ENCODE data around the gene CTAG1A.
"Not testable (repeated sequence)": the region's sequence is repeated elsewhere in the genome, so short reads cannot be mapped to it uniquely, and the experiment has no call there.

The CTAG1A gene

DNA sequence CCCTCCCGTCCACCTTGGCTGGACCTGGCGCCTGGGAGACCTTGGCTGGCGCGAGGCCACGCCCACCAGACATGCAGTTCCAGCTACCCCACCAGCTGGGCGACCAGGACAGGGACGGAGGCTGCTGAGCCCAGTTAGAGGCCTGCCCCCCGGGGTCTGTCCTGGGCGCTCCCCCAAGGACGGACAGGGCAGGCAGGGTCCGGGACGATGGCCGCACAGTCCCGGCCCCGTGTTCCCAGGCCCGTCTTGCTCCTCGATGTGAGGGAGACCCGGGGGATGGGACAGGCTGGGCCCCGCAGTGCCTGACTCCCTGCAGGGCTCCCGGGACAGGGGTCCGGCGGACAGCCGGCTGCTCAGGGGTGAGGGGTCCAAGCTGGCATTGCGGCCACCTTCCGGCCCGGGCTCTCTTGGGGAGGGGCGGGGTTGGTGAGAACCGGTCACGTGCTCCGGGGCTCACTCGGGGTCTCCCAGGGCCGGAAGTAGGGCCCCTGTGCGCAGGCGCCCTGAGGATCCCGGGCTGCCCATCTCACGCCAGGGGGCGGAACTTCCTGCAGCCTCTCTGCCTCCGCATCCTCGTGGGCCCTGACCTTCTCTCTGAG, at the start of gene CTAG1A:
Gene CTAG1A (plus strand): TSS at position 549 of the 599 bp plus-strand sequence. CDS start 74 bp downstream, outside the sequence.
- not testable (repeated sequence) for DNase-seq

DNA sequence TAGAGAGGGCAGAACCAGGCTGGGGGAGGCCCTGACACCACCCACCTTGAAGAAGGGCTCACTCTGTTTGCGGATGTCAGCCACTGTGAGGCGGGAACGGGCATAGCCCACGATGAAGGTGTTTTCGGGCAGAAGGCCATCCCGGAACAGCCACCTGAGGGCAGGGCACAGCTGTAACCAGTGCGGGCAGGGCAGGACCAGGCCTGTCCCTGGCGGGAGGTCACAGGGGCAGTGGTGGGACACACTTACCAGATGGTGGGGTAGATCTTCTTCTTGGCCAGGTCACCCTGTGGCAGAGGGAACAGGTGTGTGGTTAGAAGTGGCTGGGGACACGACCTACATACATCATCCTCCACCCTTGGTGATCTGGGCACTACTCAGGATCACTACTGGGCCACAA, 49.0 kb upstream of the CTAG1A start:
- DNase-seq: no peak

DNA sequence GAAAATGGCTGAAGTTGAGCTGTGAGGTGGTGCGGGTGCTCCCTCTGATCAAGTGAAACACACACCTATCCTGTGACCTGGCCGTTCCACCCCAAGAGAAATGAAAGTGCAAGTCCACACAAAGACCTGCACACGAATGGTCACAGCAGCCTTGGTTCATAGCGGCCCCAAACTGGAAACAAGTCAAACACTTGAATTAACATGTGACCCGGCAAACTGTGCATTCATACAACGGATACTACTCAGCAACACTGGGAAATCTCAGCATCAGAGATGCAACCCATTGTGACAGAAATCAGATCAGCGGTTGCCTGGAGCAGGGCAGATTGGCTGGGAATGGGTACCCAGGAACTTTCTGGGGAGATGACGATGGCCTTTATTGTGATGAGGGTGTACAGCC, 45.9 kb upstream of the CTAG1A start:
- DNase-seq: no peak

DNA sequence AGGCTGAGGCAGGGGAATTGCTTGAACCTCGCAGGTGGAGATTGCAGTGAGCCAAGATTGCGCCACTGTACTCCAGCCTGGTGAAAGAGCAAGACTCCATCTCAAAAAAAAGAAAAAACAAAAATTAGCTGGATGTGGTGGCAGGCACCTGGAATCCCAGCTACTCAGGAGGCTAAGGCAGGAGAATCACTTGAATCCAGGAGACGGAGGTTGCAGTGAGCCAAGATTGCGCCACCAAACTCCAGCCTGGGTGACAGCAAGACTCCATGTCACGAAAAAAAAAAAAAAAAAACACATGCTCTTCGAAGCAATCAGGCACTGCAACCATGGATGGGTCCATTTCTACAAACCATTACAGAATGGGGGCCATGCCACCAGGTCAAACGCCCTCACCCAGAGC, 44.6 kb upstream of the CTAG1A start:
- DNase-seq: not testable (repeated sequence)

DNA sequence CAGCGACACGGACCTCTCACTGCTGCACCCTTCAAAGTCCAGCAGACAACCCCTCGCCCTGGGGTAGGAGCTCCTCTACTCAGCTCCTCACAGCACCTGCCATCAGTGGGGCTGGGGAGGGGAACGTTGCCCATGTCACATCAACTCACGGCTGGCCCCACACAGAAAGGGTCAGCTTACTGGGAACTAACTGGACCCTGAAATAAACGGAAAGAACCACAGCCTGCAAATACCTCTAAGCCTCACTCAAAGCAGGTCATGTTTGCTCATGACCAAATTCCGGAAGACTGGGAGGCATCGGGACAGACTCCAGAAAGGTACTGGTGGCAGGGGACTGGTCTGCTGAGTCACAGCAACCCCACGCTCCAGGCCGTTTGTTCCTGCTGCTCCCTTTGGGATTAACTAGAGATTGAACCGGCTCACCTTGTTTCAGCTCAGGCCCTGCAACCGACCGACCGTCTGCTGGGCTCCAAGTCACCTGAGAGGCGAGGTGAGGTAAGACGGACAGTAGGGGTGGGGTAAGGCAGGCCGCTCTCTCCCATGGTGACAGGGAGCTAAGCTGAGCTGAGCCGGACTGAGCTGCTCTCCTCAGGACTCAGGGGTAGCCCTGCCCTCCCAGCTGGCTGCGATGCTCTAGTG, 43.9 kb upstream of the CTAG1A start:
- no peak for DNase-seq

DNA sequence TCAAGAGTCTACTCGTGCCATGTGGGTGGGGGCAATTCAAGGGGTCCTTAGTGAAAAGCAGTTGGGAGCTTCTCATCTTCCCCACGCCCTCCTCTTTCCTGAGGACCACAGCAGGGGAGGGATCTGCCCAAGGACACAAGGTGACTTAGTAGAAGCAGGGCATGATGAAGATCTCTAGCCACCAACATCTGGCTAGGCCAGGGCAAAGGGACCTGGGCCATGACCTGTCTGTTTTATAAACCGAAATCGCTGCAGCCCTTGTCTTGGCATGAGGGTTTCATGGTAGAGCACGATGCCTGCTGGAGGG, 43.4 kb upstream of the CTAG1A start:
- DNase-seq: no peak

DNA sequence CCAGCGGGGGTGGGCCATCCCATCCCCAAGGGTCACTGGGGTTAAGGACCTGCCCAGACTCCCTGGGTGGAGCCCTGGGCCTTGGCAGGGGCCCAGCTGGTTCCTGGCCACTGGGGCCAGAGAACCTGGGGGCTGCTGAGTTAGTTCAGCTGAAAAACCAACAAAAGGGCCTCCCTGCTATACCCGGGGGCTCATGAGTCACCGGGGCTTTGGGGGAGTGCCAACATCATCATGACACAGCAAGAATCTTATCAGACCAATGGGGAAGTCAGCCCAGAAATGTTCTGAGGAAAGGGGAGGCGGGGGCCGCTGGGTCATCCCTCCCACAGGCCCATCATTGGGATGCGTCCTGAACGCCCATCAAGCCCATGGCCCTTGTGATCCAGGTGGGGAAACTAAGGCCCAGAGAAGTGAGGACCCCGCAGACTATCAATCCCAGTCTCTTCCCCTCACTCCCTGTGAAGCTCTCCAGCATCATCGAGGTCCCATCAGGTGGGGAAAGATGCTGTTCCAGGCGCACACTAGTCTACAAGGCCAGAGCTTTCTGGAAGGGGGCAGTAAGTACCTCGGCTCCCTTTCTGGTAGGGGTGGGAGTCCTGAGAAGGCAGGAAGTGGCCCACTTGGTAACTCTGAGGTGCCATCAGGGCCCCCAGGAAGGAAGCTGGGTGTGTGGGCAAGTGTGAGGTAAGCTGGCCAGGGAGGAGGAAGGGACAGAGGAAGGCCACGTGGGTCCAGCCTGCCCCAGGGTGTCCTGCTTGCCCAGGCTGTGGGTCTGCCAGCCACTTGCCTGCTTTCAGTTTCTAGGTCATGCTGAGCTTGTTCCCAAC, 42.8 kb upstream of the CTAG1A start:
- DNase-seq: no peak

DNA sequence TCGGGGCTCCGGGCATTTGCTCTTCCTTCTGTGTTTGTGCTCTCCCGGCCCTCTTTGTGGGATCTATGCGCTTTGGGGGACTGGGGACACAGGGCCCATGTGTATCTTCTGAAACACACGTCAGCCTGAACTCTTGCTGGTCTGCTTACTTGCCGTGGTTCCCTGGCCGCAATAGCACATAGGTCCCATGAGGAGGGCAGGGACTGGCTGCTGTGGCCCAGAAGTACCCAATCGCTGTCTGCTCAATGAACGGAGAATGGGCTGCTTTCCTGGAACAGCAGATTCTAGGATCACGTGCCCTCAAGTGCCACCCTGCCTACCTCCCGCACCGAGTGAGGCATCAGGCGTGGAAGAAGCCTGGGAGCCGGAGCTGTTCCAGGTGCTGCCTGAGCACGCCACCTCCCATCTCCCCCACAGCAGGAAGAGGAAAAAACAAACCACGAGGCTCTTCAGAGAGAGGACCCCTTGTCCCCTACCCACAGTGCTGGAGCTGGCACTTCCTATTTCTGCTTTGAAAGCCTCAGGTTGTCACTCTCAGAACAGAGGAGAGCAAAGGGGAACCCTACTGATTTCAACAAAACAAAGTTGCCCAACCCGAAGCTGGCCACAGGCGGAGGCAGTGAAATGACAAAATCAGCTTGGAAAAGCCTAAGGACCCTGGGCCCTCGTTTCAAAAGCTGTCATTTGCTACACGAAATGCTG, 42.1 kb upstream of the CTAG1A start:
- no peak for DNase-seq

DNA sequence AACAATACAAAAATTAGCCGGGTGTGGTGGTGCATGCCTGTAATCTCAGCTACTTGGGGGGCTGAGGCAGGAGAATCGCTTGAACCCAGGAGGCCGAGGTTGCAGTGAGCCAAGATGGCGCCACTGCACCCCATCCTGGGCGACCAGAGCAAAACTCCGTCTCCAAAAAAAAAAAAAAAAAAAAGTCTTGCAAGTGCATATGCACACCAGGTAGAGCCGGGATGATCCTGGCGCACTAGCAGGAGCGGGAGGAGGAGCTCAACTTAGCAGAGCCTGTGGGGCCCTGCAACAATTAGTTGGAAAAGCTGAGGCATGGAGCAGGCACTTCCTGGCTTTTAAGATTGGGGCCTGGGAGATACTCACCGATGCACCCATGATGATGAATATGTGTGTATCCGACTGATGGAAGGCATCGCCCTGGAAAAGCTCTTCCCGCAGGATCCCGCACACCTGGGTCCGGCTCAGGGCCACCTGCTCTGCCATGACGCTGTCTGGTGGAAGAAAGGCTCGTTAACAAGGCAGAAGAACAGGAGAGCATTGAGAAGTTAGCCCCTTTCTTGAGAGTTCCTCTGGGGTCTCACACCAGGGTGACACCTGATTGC, 39.2 kb upstream of the CTAG1A start:
- DNase-seq: no peak

DNA sequence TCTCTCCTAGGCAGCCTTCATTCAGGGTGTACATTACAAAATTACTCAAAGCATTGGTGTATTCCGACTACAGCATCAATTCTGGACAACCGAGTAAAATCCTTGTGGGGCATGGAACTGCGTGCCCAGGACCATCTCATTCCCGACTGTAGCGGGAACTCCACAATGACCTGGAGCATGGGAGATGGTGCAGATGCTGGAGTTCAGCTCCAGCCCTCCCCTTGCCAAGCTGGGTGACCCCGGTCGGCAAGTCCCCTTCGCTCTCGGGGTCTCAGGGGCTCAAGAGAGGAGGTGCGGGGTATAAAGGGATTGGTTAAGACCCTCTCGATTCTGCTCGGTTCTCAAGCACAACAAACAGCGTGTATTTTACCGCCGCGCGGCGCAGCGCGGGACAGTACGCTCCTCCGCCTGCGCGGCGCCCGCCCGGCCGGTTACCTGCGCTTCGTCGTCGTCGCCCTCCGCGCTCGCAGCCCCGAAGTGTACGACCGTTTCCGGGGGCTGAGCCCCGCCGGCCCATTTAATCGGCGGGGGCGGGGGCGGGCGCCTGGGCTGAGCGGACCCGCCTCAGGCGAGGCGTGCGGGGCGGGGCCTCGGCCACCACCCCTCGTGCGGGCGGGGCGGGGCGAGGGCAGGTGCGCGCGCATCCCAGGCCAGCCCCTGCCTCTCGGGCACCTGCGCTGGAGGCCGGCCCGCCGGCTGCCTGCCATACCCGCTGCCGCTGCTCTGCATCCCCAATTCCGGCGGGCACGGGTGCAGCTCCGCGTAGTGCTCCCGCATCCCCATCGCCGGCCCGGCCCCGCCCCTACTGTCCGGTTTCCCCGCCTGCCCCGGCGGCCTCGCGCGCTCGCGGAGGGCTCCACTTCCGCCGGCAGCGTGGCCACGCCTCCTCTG, 38.3 kb upstream of the CTAG1A start, which contains the start of gene G6PD:
Gene G6PD (minus strand): TSS at position 493 of the 891 bp plus-strand sequence. CDS start 691 bp downstream, outside the sequence.
- peak; percentile 79 for DNase-seq

DNA sequence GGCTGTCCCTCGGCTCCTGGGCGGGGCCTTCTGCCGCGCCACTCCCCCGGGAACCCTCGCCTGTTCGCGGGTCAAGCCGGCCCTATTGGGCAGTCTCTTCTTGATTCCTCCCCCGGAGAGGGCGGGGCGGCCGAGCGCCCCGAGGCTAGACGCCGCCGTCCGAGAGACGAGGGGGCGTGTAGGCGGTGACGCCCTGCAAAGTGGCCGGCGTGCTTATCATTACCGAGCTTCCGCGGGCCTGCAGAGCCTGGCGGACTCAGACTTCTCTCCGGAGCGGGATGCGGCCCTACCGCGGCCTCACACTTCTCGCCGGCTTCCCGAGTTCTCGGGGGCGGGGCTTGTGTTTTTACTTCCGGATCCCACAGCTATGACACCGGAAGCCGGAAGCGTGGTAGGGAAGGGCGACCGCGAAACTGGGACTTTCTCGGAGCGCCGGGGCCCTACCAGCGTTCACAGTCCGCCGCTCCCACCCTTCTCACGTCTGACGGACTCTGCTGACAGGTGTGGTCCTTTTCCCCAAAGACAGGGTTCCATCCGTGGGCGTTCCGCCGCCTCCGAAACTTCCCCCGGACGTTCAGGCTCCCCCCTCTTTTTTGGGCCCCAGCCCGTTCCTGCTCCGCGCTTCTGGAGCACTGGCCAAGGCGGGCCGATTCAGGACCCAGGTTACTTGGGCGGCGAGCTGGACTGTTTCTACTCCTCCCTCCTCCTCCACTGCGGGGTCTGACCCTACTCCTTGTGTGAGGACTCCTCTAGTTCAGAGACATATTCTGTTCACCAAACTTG, 37.5 kb upstream of the CTAG1A start, which contains the start of gene IKBKG:
Gene IKBKG (plus strand): TSS at position 376 of the 783 bp plus-strand sequence. CDS start 4,383 bp downstream, outside the sequence.
- peak; percentile 85 for DNase-seq

DNA sequence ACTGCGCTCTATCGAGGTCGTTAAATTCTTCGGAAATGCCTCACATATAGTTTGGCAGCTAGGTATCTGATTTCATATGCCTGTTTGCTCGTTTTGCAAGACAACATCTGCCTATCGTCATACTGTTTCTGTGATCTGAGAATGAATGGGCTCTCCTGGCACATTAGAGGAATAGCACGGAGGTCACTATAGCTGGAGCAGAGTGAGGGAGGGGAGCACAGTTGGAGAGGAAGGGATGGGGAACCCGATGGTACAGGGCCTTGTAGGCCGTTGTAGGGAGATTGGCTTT, 37.0 kb upstream of the CTAG1A start:
- DNase-seq: no peak

DNA sequence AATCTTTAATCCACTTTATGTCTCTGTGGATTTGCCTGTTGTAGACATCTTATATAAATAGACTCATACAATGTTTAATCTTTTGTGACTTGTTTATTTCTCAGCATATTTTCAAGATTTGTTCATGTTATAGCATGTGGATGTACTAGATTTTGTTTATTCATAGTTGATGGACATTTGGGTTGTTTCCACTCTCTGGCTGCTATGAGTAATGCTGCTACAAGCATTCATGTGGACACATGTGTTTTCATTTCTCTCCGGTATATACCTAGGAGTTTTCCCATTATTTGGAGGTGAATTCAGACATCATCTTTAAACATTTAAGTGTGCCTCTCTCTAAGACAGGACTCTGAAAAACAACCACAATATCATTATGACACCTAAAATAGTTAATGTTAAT, 35.2 kb upstream of the CTAG1A start:
- DNase-seq: no peak

DNA sequence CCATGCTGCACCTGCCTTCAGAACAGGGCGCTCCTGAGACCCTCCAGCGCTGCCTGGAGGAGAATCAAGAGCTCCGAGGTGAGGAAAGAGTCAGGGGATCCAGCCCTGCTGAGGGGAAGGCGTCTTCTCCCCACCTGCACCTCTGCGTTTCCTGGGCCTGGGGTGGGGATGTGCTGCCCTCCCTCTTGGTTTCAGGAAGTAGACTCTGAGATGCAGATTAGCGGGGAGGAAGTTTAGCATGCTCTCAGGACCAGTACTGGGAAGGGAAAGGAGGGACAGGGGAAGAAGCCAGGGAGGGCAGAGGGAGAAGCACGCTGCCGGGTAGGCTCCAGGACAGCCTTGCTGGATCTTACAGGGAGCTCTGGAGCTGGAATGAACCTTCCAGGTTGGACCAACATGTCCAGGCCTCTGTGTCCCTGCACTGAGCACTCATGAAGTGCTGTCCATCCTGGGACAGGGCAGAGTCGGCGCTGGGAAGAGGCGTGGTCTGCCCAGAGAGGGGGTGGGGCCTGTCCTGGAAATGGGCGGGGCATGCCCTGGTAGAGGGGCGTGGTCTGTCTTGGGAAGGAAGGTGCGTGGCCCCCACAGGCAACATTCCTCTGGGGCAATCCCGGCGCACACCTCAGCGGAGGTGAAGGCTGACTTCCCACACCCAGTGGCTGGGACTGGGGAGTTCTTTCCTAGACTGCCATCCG, 32.7 kb upstream of the CTAG1A start:
- not testable (repeated sequence) for DNase-seq

DNA sequence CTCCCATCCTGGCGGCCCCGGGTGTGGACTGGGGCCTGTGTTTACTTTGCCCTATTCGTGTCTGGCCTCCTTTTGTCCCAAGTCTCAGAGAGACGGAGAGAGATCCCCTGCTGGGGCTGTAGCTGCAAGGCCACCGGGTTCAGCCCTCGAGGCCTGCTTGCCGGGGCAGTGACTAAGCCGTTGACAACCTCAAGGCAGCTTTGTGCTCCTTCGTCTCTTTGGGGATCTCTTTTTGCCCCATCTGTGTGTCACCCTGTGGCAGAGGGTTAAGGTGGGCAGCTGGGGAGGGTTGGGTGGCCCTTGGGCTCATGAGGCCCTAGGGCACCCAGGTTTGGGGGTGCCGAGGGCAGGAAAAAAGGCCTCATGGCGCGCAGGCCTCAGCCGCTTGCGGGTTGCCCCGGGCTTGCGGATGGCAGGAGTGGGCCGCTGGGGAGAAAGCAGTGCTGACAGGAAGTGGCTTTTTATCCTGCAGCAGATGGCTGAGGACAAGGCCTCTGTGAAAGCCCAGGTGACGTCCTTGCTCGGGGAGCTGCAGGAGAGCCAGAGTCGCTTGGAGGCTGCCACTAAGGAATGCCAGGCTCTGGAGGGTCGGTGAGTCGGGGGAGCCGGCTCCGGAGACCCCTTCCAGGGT, 26.8 kb upstream of the CTAG1A start:
- DNase-seq: not testable (repeated sequence)

DNA sequence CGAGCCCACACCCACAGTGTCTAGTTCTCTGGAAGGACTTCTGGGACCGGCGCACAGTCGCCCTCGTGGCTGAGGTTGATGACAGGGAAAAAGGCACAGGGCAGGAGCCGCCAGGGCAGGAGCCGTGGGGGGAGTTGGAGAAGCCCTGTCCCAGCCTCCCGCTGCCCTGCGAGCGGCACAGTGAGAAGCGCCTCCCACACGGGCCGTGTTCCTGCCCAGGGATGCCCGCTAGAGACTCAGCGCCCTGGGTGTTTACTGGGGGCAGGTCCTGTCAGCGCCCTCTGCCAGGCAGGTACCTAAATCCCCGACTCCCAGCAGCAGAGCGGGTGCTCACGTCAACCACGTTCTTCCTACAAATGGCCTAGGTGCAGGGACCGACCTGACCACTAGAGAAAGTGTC, 26.0 kb upstream of the CTAG1A start:
- DNase-seq: not testable (repeated sequence)

DNA sequence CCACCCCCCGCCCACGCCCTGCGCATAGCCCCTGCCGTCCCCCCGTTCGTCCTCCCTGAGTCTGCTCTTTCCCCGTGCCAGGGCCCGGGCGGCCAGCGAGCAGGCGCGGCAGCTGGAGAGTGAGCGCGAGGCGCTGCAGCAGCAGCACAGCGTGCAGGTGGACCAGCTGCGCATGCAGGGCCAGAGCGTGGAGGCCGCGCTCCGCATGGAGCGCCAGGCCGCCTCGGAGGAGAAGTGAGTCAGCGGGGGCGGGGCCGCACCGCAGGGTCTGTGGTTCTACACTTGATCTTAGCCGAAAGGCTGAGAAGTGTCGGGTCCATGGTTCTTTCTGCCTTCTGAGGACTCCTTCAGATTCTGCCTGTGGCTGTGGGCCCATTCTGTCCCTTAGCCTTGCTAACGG, 24.6 kb upstream of the CTAG1A start:
- not testable (repeated sequence) for DNase-seq

DNA sequence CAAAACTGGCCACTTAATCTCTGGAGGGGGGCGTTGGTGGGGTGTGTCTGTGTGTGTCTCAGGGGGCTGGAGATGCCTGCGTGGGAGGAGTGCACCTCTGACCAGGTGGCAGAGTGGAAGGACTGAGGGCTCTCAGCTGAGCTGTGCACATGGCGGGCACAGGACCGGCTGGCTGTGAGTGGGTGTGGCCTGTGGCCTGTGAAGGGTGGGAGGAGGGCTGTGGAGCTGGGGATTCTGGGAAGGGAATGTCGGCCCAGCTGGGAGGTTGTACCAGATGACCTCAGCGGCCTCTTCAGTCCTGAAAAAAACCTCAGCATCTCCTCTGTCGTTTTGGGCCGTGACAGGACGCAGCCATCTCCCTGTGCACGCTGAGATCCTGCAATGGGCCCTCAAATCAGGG, 22.6 kb upstream of the CTAG1A start:
- DNase-seq: not testable (repeated sequence)

DNA sequence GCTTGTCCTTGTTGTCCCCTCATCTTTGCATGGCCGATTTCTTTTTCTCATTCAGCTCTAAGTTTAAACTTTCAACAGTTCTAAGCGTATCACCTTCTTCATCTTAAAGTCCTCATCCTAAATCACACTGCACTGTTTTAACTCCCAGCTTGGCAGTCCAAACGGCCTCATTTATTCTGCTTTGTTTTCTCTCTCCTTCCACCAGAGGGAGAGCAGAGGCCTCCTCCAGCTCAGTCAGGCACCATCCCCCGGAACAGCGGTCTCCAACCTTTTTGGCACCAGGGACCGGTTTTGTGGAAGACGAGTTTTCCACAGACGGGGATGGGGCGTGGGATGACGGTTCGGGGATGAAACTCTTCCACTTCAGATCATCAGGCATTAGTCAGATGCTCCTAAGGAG, 14.6 kb upstream of the CTAG1A start:
- not testable (repeated sequence) for DNase-seq

DNA sequence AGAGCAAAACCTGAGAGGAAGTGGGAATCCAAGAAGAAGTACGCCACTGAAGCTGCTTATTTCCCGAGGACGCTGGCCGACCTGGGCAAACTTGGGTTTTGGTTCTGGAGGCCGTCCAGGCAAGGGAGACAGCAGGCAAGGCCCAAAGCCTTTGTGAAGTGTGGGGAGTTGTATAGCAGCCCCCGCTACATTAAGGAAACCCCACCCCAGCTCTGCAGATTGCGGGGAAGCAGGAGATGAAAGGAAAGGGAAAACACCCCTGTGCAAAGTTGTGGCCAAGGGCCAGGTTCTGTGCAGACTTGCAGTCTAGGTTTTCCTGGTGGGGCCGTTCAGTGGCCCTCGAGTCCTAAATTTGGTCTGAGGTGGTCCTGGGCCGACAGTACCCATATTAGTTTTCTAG, 11.9 kb upstream of the CTAG1A start:
- not testable (repeated sequence) for DNase-seq

Measured in activated effector memory CD4-positive, alpha-beta T cell treated with Interleukin-2 at 50 U/mL for 16 hours (primary cell).